GOT3 (cell line): ENCODE data around the gene COX15.
"Not testable (repeated sequence)": the region's sequence is repeated elsewhere in the genome, so short reads cannot be mapped to it uniquely, and the experiment has no call there.

ENCODE experiments used
- DNase-seq: peaks from one replicate; lab custom pipeline; 2025; ENCODE audit warnings: mixed read lengths; lab: John Stamatoyannopoulos, UW

Gene COX15

GRCh38 chr10:99732033-99732842 lies at the start of gene COX15, which contains the start of gene CUTC:
COX15 (minus strand) TSS chr10:99732127; CDS start chr10:99732049, 78 bp downstream.
CUTC (plus strand) TSS chr10:99732234; CDS start chr10:99732349, 115 bp downstream.
- peak; percentile 86 for DNase-seq

- DNase-seq: no peak
Observed at GRCh38 chr10:99779335-99779734, 47.4 kb upstream of the COX15 start.

- DNase-seq: no peak
Observed at GRCh38 chr10:99777918-99778714, 46.2 kb upstream of the COX15 start.

GRCh38 chr10:99775850-99776249 lies 43.9 kb upstream of the COX15 start:
- DNase-seq: no peak

- DNase-seq: no peak
Observed at GRCh38 chr10:99770408-99771045, 38.6 kb upstream of the COX15 start.

- no peak for DNase-seq
Observed at GRCh38 chr10:99769706-99770105, 37.8 kb upstream of the COX15 start.

- DNase-seq: no peak
Observed at GRCh38 chr10:99768556-99768955, 36.6 kb upstream of the COX15 start.

- DNase-seq: no peak
Observed at GRCh38 chr10:99767901-99768300, 36.0 kb upstream of the COX15 start.

- DNase-seq: no peak
Observed at GRCh38 chr10:99766302-99766681, 34.4 kb upstream of the COX15 start.

GRCh38 chr10:99765672-99766301 lies 33.9 kb upstream of the COX15 start:
- no peak for DNase-seq

GRCh38 chr10:99761365-99761764 lies 29.4 kb upstream of the COX15 start:
- no peak for DNase-seq

- DNase-seq: no peak
Observed at GRCh38 chr10:99760321-99760720, 28.4 kb upstream of the COX15 start.

- DNase-seq: no peak
Observed at GRCh38 chr10:99758211-99758891, 26.4 kb upstream of the COX15 start.

- no peak for DNase-seq
Observed at GRCh38 chr10:99756159-99756558, 24.2 kb upstream of the COX15 start.

GRCh38 chr10:99754670-99755069 lies 22.7 kb upstream of the COX15 start:
- no peak for DNase-seq

GRCh38 chr10:99750641-99751040 lies 18.7 kb upstream of the COX15 start:
- no peak for DNase-seq

- no peak for DNase-seq
Observed at GRCh38 chr10:99748823-99749451, 17.0 kb upstream of the COX15 start.

- not testable (repeated sequence) for DNase-seq
Observed at GRCh38 chr10:99746166-99746565, 14.2 kb upstream of the COX15 start.

- DNase-seq: no peak
Observed at GRCh38 chr10:99743841-99744240, 11.9 kb upstream of the COX15 start.

- no peak for DNase-seq
Observed at GRCh38 chr10:99742701-99743100, 10.8 kb upstream of the COX15 start.

GRCh38 chr10:99742254-99742653 lies 10.3 kb upstream of the COX15 start:
- no peak for DNase-seq
